CD4-positive, alpha-beta T cell (primary cell): ENCODE data around the gene NAIF1. TPM values are rescaled to one million over a fixed set of nuclear protein-coding genes. Genes with fewer than 3 reads are reported as not detected.
"Not testable (repeated sequence)": the region's sequence is repeated elsewhere in the genome, so short reads cannot be mapped to it uniquely, and the experiment has no call there.

Experiments used
- ATAC-seq: fragments of 200-7000 bp; cut with Tn5 transposase; one replicate; pipeline ENCODE4 v1.10.0; 2022; ENCODE audit warnings: mild to moderate bottlenecking; ENCODE audit not compliant: poor library complexity
- CTCF ChIA-PET: fragments of 350-600 bp; sonication (Branson Sonifier 250); formaldehyde crosslinking; loops from one replicate; lab custom pipeline; 2021; ENCODE audit warnings: antibody characterized with exemption, inconsistent platforms; lab: Charles Lee
- POLR2A ChIA-PET: fragments of 350-600 bp; sonication (Branson Sonifier 250); formaldehyde crosslinking; loops from one replicate; lab custom pipeline; 2021; ENCODE audit warnings: antibody characterized with exemption, inconsistent platforms; lab: Charles Lee
- DNase-seq, 14 experiments: peaks; one replicate each; pipeline ENCODE4 v3.0.0-alpha.2; 2013 to 2020; ENCODE audit warnings: mixed read lengths in 2 of 14
- H3K27ac ChIP-seq, 2 donors: one replicate each; pipeline versions ENCODE4 v1.5.1 to v1.7.0; 2013; ENCODE audit warnings: low read length in 2 of 2, low read depth in 1 of 2, mild to moderate bottlenecking in 1 of 2
- H3K27me3 ChIP-seq, 2 experiments: 1 replicate in 1 of 2; 2 replicates in 1 of 2; pipeline versions ENCODE4 v1.6.1 to v1.7.0; 2013; ENCODE audit warnings: low read length in 2 of 2, control low read depth in 1 of 2, mild to moderate bottlenecking in 1 of 2, moderate library complexity in 1 of 2; ENCODE audit not compliant: insufficient read depth in 2 of 2, control insufficient read depth in 1 of 2
- H3K36me3 ChIP-seq: one replicate; pipeline ENCODE4 v1.6.1; 2013; ENCODE audit warnings: low read length, control low read depth; ENCODE audit not compliant: insufficient read depth
- H3K4me1 ChIP-seq: one replicate; pipeline ENCODE4 v1.6.1; 2013; ENCODE audit warnings: low read length, control low read depth; ENCODE audit not compliant: insufficient read depth
- H3K4me3 ChIP-seq: one replicate; pipeline ENCODE4 v1.5.1; 2013; ENCODE audit warnings: mild to moderate bottlenecking, low read length, moderate library complexity
- H3K9me3 ChIP-seq, 2 experiments: 1 replicate in 1 of 2; 2 replicates in 1 of 2; pipeline versions ENCODE4 v1.6.1 to v1.7.0; 2013; ENCODE audit warnings: low read length in 2 of 2, mild to moderate bottlenecking in 2 of 2, control low read depth in 1 of 2, moderate library complexity in 1 of 2; ENCODE audit not compliant: control insufficient read depth in 1 of 2, insufficient read depth in 1 of 2
- H3K27ac Mint-ChIP-seq: one replicate; pipeline ENCODE4 v1.8.0; 2020; ENCODE audit warnings: mixed read lengths
- H3K27me3 Mint-ChIP-seq: one replicate; pipeline ENCODE4 v1.8.0; 2021; ENCODE audit warnings: mixed read lengths
- H3K36me3 Mint-ChIP-seq: one replicate; pipeline ENCODE4 v1.8.0; 2021; ENCODE audit warnings: low read depth, mixed read lengths
- H3K4me1 Mint-ChIP-seq: one replicate; pipeline ENCODE4 v1.8.0; 2021; ENCODE audit warnings: low read depth, mixed read lengths
- H3K4me3 Mint-ChIP-seq: one replicate; pipeline ENCODE4 v1.8.0; 2020; ENCODE audit warnings: mild to moderate bottlenecking, mixed read lengths
- H3K9me3 Mint-ChIP-seq: one replicate; pipeline ENCODE4 v1.8.0; 2020; ENCODE audit warnings: mixed read lengths
- intact Hi-C, 2 experiments: fragments of 100-400 bp; cut with DNase I in 1 of 2; cut with micrococcal nuclease in 1 of 2; formaldehyde crosslinking; loops; one replicate each; pipeline versions ENCODE4 v1.15.1 to v1.9.0; 2023 to 2025; cut with DNase I, micrococcal nuclease
- total RNA-seq, 174 experiments: library from RNA in 2 of 174; stranded (reverse) in 2 of 174; gene quantifications; one replicate each; pipeline ENCODE4 v1.2.3 and lab custom pipeline; 2021 to 2026
- TF ChIP-seq, protein P1 (sequence below): fragments of 200-600 bp; IDR thresholded peaks from one replicate; pipeline ENCODE4 v1.8.0; 2022; ENCODE audit warnings: antibody characterized with exemption, mild to moderate bottlenecking

Gene NAIF1
- total RNA-seq, 2 experiments from 2014 or later = 11.5 to 16.8 TPM

DNA sequence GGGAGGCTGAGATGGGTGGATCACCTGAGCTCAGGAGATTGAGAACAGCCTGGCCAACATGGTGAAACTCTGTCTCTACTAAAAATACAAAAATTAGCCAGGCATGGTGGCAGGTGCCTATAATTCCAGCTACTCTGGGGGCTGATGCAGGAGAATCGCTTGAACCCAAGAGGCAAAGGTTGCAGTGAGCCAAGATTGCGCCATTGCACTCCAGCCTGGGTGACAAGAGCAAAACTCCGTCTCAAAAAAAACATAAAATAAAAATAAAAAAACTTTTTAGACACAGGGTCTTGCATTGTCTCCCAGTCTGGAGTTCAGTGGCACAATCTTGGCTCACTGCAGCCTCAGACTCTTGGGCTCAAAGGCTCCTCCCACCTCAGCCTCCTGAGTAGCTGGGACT lies 30.6 kb downstream of the NAIF1 start:
- intact Hi-C loops = loop anchor here in 1 of 2 experiments (5.0 kb wide), 1 partner anchor 81 kb away; no protein-coding TSS in a partner anchor

DNA sequence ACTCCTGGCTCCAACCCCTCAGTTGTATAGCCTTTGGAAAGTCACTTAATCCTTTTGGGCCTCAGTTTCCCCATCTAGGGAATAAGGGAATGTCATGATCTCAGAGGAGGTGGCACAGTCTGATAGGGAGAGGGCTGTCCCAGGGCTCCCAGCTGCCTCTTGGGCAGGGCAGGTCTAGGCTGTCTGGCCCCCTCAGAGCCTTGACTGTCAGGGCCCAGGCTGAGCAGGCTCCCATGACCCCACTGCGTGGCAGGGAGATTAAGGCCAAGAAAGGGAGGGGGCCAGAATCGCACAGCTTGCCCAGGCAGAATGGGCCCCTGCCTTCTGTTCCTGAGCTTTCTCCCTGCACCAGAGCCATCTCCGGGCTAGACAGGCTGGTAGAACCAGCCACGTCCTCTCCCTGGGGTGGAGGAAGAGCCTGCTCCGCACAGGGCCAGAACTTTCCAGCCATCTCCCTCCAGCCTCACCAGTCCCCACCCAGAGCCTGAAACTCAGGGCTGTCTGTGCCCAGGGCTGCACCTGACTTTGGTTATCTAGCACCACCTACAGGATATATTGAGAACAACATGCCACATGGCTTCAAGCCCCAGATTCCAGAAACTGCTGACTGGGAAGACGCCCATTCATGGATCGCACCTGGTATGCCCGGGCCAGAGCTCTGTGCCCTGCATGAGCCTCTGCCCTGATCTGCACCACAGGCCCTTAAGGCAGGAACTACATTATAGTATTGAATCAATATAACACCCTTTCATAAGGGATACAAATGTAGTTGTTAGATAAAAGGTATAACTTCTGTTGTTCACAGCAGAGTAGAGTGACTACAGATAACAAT lies 32.1 kb downstream of the NAIF1 start:
- no peak overlapping the region for H3K4me3 ChIP-seq
- no peaks in the 10 kb centered on the region for H3K27me3 Mint-ChIP-seq
- H3K9me3 Mint-ChIP-seq = no peaks in the 10 kb centered on the region
- intact Hi-C loops = loop anchor here (1.0 to 5.0 kb wide), 4 partner anchors 54 to 92 kb away; no protein-coding TSS in a partner anchor
- TF ChIP-seq, protein P1, sequence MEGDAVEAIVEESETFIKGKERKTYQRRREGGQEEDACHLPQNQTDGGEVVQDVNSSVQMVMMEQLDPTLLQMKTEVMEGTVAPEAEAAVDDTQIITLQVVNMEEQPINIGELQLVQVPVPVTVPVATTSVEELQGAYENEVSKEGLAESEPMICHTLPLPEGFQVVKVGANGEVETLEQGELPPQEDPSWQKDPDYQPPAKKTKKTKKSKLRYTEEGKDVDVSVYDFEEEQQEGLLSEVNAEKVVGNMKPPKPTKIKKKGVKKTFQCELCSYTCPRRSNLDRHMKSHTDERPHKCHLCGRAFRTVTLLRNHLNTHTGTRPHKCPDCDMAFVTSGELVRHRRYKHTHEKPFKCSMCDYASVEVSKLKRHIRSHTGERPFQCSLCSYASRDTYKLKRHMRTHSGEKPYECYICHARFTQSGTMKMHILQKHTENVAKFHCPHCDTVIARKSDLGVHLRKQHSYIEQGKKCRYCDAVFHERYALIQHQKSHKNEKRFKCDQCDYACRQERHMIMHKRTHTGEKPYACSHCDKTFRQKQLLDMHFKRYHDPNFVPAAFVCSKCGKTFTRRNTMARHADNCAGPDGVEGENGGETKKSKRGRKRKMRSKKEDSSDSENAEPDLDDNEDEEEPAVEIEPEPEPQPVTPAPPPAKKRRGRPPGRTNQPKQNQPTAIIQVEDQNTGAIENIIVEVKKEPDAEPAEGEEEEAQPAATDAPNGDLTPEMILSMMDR = peak; percentile 90
- H3K4me1 ChIP-seq = peaks cover 54% of the 10 kb centered on the region
- ChIA-PET POLR2A (interaction anchor here (0.7 to 21.3 kb wide), 11 partner anchors 10 to 98 kb away, joined by 3 to 1020 read pairs (median 5); partner anchors contain the start of genes DPM2, EEIG1 and NAIF1), CTCF (interaction anchor here (0.7 to 5.3 kb wide), 24 partner anchors 8 to 300 kb away, joined by 3 to 71 read pairs (median 5); partner anchors contain the start of genes EEIG1, NAIF1, SLC25A25 and TOR2A)
- H3K27me3 ChIP-seq = no peaks in the 10 kb centered on the region
- no peaks in the 10 kb centered on the region for H3K36me3 Mint-ChIP-seq
- H3K4me3 Mint-ChIP-seq = peak overlapping the region; percentile 70
- no peaks in the 10 kb centered on the region for H3K9me3 ChIP-seq
- no peaks in the 10 kb centered on the region for H3K36me3 ChIP-seq
- ATAC-seq (peak; percentile 42), DNase-seq (peak; percentile 45 to 90 (median 58))
- H3K4me1 Mint-ChIP-seq = peaks cover 43% of the 10 kb centered on the region
- H3K27ac ChIP-seq = peak overlapping the region in 1 of 2 donors; percentile 61
- H3K27ac Mint-ChIP-seq = peak overlapping the region; percentile 78

More for the DNA sequence above, 30.6 kb downstream of the NAIF1 start:
- H3K27ac ChIP-seq, H3K9me3 Mint-ChIP-seq, H3K27me3 Mint-ChIP-seq, H3K27ac Mint-ChIP-seq, H3K36me3 Mint-ChIP-seq, H3K27me3 ChIP-seq, ATAC-seq, H3K9me3 ChIP-seq, H3K36me3 ChIP-seq, H3K4me3 ChIP-seq, DNase-seq, H3K4me3 Mint-ChIP-seq: not testable (repeated sequence)
- ChIA-PET POLR2A (interaction anchor here (3.3 to 21.3 kb wide), 2 partner anchors 11 to 68 kb away, joined by 32 to 1020 read pairs; partner anchors contain the start of gene EEIG1), CTCF (interaction anchor here (1.3 to 5.3 kb wide), 4 partner anchors 13 to 94 kb away, joined by 4 to 71 read pairs (median 36); no protein-coding TSS in a partner anchor)
- H3K4me1 ChIP-seq = peaks cover 39% of the 10 kb centered on the region
- peaks cover 31% of the 10 kb centered on the region for H3K4me1 Mint-ChIP-seq

- Histone ChIP-seq H3K27me3 (no peaks in the 10 kb centered on the region), H3K4me1 (peaks cover 69% of the 10 kb centered on the region), H3K9me3 (no peaks in the 10 kb centered on the region), H3K27ac (peak overlapping the region; percentile 44 to 46), H3K36me3 (no peaks in the 10 kb centered on the region), H3K4me3 (no peak overlapping the region)
- Mint-ChIP-seq H3K27me3 (no peaks in the 10 kb centered on the region), H3K9me3 (no peaks in the 10 kb centered on the region), H3K4me1 (peaks cover 52% of the 10 kb centered on the region), H3K27ac (peak overlapping the region; percentile 94), H3K4me3 (peak overlapping the region; percentile 71), H3K36me3 (no peaks in the 10 kb centered on the region)
- POLR2A ChIA-PET = interaction anchor here (0.9 to 21.3 kb wide), 6 partner anchors 8 to 94 kb away, joined by 3 to 1020 read pairs (median 21); partner anchors contain the start of gene EEIG1
- intact Hi-C loops = no loop called here
- CTCF ChIA-PET = interaction anchor here (1.0 to 5.3 kb wide), 7 partner anchors 23 to 91 kb away, joined by 3 to 71 read pairs (median 7); no protein-coding TSS in a partner anchor
- DNase-seq (peak in 4 of 14 experiments; percentile 45 to 57 (median 56)), ATAC-seq (no peak)
- TF ChIP-seq, protein P1 = no peak
These were observed 33.5 kb downstream of the NAIF1 start for GRCh38 chr9:128033609-128034008.
